ENCODE results near the gene SPATS2.

GRCh38 chr12:49521389-49521788 is 154.1 kb downstream of the SPATS2 start:
- TF ChIP-seq CTCF (IDR thresholded peaks at IDR 0.05) (no peak), EZH2 (IDR thresholded peaks at IDR 0.05; ENCODE audit: borderline replicate concordance, insufficient read depth, low read depth, low read length, poor library complexity, severe bottlenecking) (no peak)
